Hepatocyte (in vitro differentiated cells): ENCODE data around the gene PRKAG2.

Source experiments
- EZH2 ChIP-seq: fragments of 200-600 bp; sonication (generic); IDR thresholded peaks from 2 replicates; pipeline ENCODE4 v1.6.1; 2016; ENCODE audit warnings: antibody characterized with exemption, mild to moderate bottlenecking, borderline replicate concordance
- EZH2phosphoT487 ChIP-seq: fragments of 200-600 bp; sonication (generic); IDR thresholded peaks from one replicate; pipeline ENCODE4 v1.6.1; 2018; ENCODE audit warnings: antibody characterized with exemption, mild to moderate bottlenecking, low read depth, moderate library complexity; ENCODE audit not compliant: unreplicated experiment, severe bottlenecking
- TF ChIP-seq, protein P1 (sequence below): fragments of 200-600 bp; sonication (generic); IDR thresholded peaks from 2 replicates; pipeline ENCODE4 v1.5.1; 2016; ENCODE audit warnings: antibody characterized with exemption, mild to moderate bottlenecking; ENCODE audit not compliant: poor library complexity

DNA sequence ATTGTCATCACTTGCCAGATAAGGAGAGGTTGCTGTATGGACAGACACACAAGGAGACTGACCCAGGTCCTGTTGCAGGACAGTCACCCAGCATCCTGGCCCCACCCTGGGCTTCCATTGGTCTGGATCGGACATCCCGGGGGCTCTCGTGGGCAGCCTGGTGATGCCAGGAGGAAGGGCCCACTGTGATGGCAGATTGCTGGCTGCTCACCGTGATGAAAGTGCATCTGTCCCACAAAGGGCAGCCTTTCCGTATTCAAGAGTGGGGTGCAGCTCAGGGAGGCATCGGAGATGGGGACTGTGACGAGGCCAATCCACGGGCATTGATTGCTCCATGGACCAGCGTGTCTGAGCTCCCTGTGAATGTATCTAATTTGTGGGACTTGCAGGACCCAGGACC lies 41.3 kb downstream of the PRKAG2 start:
- TF ChIP-seq, protein P1, sequence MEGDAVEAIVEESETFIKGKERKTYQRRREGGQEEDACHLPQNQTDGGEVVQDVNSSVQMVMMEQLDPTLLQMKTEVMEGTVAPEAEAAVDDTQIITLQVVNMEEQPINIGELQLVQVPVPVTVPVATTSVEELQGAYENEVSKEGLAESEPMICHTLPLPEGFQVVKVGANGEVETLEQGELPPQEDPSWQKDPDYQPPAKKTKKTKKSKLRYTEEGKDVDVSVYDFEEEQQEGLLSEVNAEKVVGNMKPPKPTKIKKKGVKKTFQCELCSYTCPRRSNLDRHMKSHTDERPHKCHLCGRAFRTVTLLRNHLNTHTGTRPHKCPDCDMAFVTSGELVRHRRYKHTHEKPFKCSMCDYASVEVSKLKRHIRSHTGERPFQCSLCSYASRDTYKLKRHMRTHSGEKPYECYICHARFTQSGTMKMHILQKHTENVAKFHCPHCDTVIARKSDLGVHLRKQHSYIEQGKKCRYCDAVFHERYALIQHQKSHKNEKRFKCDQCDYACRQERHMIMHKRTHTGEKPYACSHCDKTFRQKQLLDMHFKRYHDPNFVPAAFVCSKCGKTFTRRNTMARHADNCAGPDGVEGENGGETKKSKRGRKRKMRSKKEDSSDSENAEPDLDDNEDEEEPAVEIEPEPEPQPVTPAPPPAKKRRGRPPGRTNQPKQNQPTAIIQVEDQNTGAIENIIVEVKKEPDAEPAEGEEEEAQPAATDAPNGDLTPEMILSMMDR: no peak
- TF ChIP-seq EZH2 (no peak), EZH2phosphoT487 (no peak)
